ENCODE data around the gene RAB7A.
A peak's percentile ranks its signal among the peaks of the same experiment; 100 is the strongest.

RAB7A gene

DNA sequence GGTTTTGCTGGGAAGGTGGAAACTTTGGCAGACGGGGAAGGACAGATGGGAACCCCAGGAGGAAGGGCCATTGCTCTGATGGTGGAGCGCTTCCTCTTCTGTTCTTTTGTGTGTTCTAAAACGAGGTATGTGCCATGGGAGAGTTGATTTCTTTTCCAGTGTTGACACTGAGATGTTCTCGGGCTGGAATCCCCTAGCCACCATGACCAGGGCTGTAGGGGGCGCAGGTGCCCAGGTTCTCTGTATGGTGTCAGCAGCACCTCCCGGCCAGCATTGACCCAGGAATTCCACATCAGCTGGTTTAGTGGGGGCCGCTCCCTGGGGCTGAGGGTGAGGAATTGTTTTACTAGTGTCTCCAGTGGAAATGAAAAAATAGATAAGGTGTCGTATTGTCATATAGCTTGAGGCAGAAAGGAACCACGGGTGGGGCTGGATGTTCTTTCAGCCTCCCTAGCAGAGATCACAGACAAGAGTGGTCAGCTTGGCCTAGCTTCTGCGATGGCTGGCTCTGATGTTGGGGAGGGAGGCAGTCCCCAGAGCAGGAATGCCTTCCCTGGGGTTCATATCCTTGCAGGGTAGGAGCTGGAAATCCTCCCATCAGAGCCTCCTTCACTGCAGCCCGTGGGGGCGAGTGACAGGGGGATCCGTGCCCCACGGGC is 119.3 kb downstream of the RAB7A start:
- TF ChIP-seq, protein P1, sequence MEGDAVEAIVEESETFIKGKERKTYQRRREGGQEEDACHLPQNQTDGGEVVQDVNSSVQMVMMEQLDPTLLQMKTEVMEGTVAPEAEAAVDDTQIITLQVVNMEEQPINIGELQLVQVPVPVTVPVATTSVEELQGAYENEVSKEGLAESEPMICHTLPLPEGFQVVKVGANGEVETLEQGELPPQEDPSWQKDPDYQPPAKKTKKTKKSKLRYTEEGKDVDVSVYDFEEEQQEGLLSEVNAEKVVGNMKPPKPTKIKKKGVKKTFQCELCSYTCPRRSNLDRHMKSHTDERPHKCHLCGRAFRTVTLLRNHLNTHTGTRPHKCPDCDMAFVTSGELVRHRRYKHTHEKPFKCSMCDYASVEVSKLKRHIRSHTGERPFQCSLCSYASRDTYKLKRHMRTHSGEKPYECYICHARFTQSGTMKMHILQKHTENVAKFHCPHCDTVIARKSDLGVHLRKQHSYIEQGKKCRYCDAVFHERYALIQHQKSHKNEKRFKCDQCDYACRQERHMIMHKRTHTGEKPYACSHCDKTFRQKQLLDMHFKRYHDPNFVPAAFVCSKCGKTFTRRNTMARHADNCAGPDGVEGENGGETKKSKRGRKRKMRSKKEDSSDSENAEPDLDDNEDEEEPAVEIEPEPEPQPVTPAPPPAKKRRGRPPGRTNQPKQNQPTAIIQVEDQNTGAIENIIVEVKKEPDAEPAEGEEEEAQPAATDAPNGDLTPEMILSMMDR (IDR thresholded peaks at IDR 0.05) = no peak
- H3K27ac ChIP-seq = peak overlapping the region; percentile 39 to 52
- peak overlapping the region; percentile 68 for H3K4me3 ChIP-seq
- DNase-seq (ENCODE audit: low spot score) = no peak

DNA sequence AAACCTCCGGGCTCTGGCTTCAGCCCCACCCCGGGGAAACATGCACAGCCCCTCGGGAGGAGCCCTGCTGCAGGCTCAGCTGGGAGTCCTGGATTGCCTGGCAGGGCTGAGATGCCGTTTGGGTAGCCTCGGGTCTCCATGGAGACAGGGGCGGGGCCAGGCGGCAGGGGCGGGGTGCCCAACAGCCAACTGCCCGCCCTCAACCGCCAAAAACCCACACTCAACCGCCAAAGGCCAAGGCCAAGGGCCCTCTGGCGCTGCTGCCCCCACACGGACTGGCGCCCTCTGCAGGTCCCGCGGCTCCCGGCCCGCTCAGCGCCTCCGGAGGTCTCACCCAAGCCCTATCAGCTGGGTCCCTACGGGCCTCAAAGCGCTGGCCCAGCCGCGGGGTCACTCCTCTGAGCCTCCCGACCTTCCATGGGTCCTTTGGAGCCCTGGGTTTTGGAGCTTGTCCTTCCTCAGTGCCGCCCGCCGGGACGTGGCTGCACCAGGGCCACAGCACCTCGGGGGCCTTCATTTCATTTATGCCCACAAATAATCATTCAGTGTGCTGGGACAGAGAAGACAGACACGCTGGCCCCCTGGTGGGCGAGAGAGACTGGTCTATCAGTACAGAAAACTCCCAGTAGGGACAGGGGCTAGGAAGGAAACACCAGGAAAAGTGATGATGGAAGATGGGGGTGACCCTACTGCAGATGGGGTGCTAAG is 119.9 kb downstream of the RAB7A start:
- TF ChIP-seq, protein P1 (IDR thresholded peaks at IDR 0.05) = peak; percentile 10
- DNase-seq (ENCODE audit: low spot score) = peak; percentile 86
- peak overlapping the region; percentile 39 to 52 for H3K27ac ChIP-seq

DNA sequence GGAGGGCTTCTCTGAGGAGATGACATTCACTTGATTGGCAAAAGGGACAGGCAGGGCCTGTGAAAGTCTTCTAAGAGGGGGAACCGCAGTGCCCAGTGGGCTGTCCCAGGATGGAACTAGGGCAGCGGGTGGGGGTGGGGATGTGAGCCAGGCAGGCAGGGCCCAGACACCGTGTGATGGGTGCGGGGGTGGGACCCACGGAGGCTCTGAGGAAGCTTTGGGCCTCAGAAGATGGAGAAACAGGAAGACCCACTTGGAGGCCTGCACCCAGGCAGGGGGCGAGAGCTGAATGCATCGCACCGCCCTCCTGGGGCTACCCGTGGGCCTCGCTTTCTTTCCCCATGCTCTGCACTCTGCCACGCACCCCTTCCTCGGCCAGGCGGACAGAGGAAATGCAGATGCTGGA is 120.5 kb downstream of the RAB7A start:
- Histone ChIP-seq H3K27ac (peak overlapping the region in 1 of 2 donors; percentile 39), H3K4me3 (no peak overlapping the region)
- TF ChIP-seq, protein P1 (IDR thresholded peaks at IDR 0.05) = no peak
- DNase-seq (ENCODE audit: low spot score) = no peak

More for the DNA sequence above, 119.9 kb downstream of the RAB7A start:
- peak overlapping the region; percentile 68 for H3K4me3 ChIP-seq

DNA sequence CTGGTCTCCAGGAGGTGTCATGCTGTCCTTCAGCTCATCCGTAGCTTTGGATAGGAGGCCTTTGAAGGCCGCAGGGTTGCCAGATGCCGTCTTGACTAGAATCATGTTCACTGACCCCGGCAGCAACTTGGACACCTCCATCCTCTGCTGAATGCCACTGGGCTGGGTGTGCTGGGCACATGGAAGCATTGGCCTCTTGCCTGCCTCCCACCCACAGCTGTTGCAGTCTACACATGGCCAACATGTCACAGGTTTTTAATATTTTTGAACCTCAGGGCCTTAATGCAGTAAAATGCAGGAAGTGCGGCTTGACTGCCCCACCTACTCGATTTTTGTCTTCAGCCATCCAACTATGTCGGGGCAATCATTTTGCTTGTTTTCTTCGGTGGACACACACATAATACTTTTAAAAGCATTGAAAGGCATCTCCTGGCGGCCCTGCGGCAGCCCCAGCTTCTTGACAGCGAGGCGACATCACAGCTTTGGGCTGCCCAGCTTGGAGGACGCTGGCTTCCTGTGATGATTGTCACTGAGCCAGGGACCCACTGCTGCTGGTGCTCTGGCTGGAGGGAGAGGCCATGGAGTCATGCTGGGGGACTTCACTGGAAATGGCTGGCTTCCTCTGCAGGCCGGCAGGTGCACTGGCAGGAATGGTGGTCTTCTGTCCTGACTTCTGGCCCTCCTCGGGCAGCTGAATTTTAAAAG is 121.8 kb downstream of the RAB7A start:
- H3K27ac ChIP-seq = no peak overlapping the region
- H3K4me3 ChIP-seq = no peak overlapping the region
- TF ChIP-seq, protein P1 (IDR thresholded peaks at IDR 0.05) = no peak
- DNase-seq (ENCODE audit: low spot score) = no peak

DNA sequence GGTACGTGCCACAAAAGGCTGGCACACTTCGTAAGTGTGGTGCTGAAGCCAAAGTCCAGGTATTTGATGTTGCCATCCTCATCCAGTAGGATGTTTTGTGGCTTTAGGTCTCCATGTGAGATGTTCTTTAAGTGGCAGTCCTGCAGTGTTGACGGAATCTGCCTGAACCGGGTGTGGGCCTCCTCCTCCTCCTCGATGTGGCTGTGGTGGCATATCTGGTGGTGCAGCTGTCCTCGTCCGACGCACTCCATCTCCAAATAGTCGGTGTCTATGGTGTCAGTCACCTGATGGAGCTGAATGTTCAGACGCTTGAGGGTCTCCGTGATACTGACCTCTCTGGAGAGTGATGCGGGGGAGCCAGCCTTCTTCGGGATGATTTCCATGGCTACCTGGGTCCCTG is 123.0 kb downstream of the RAB7A start:
- TF ChIP-seq, protein P1 (IDR thresholded peaks at IDR 0.05) = no peak
- Histone ChIP-seq H3K27ac (no peak overlapping the region), H3K4me3 (no peak overlapping the region)
- no peak for DNase-seq (ENCODE audit: low spot score)

DNA sequence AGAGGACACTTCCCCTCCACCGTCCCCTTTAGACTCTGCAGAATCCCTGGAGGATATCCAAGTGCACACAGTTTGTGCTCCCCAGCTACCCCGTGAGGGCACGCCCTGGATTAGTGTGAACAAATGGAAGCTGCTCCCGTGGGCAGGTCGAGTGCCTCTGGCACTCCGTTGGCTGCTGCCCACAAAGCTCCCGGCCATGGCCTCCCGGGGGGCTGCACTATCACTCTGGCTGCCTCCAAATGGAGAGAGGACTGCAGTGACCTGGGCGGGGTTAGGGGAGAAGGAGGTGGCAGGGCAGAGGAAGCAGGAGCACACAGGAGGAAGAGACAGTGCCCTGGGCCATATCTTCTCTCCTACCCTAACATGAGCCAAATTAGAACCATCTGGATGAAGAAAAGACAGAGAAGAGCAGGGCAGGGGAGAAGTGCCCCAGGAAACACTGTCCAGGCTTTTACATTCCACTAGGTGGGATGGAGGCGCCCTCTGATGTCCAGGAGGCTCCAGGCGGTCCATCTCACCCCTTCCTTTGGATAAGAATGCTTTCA is 124.0 kb downstream of the RAB7A start:
- Histone ChIP-seq H3K27ac (no peak overlapping the region), H3K4me3 (no peak overlapping the region)
- TF ChIP-seq, protein P1 (IDR thresholded peaks at IDR 0.05) = no peak
- DNase-seq (ENCODE audit: low spot score) = no peak

All from coronary artery (tissue), 2 donors.